ENCODE data around the gene ZNF417. TPM values are rescaled to one million over a fixed set of nuclear protein-coding genes. Genes with fewer than 3 reads are reported as not detected.

The ZNF417 gene
- total and polyA plus RNA-seq, 2 of the 13 experiments (the other 11 are each of a cell fraction or from before 2014, with no cell fraction given): 2.9 to 13.7 TPM

- TF ChIP-seq, protein P1, sequence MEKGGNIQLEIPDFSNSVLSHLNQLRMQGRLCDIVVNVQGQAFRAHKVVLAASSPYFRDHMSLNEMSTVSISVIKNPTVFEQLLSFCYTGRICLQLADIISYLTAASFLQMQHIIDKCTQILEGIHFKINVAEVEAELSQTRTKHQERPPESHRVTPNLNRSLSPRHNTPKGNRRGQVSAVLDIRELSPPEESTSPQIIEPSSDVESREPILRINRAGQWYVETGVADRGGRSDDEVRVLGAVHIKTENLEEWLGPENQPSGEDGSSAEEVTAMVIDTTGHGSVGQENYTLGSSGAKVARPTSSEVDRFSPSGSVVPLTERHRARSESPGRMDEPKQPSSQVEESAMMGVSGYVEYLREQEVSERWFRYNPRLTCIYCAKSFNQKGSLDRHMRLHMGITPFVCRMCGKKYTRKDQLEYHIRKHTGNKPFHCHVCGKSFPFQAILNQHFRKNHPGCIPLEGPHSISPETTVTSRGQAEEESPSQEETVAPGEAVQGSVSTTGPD (CRISPR knock-in tag; IDR thresholded peaks at IDR 0.05): no peak
- TF ChIP-seq ZEB1 (IDR thresholded peaks at IDR 0.05; ENCODE audit: insufficient replicate concordance, low read depth) (no peak), ZNF713 (CRISPR knock-in tag; IDR thresholded peaks at IDR 0.05) (no peak), SCMH1 (CRISPR knock-in tag; IDR thresholded peaks at IDR 0.05; ENCODE audit: borderline replicate concordance) (no peak), RFX1 (IDR thresholded peaks at IDR 0.05) (no peak), ZNF629 (CRISPR knock-in tag; conservative IDR thresholded peaks at IDR 0.05) (no peak), NFE2L1 (CRISPR knock-in tag; IDR thresholded peaks at IDR 0.05; ENCODE audit: borderline replicate concordance) (no peak), ZNF282 (IDR thresholded peaks at IDR 0.05; ENCODE audit: partially characterized antibody) (no peak), FOSL1 (CRISPR knock-in tag; IDR thresholded peaks at IDR 0.05; ENCODE audit: borderline replicate concordance) (no peak), JUNB (CRISPR knock-in tag; IDR thresholded peaks at IDR 0.05; ENCODE audit: borderline replicate concordance) (no peak), ZFP41 (CRISPR knock-in tag; IDR thresholded peaks at IDR 0.05; ENCODE audit: borderline replicate concordance) (no peak), ZNF614 (CRISPR knock-in tag; IDR thresholded peaks at IDR 0.05; ENCODE audit: borderline replicate concordance) (no peak), KMT2B (CRISPR knock-in tag; IDR thresholded peaks at IDR 0.05) (peak; percentile 76; the same call in 1 of the 2 replicates), ESRRA (CRISPR knock-in tag; IDR thresholded peaks at IDR 0.05; ENCODE audit: low read depth) (no peak; the same call in 1 of the 2 replicates), TFE3 (CRISPR knock-in tag; IDR thresholded peaks at IDR 0.05) (0 out of 2 replicates have a peak, but pooled peaks have one; percentile 35), SP1 (IDR thresholded peaks at IDR 0.05) (no peak), SP1 (CRISPR knock-in tag; IDR thresholded peaks at IDR 0.05) (peak; percentile 53; the same call in 1 of the 2 replicates)
- TF ChIP-seq, protein P2, sequence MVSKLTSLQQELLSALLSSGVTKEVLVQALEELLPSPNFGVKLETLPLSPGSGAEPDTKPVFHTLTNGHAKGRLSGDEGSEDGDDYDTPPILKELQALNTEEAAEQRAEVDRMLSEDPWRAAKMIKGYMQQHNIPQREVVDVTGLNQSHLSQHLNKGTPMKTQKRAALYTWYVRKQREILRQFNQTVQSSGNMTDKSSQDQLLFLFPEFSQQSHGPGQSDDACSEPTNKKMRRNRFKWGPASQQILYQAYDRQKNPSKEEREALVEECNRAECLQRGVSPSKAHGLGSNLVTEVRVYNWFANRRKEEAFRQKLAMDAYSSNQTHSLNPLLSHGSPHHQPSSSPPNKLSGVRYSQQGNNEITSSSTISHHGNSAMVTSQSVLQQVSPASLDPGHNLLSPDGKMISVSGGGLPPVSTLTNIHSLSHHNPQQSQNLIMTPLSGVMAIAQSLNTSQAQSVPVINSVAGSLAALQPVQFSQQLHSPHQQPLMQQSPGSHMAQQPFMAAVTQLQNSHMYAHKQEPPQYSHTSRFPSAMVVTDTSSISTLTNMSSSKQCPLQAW (CRISPR knock-in tag; IDR thresholded peaks at IDR 0.05): peak; percentile 49
- TF ChIP-seq, protein P3, sequence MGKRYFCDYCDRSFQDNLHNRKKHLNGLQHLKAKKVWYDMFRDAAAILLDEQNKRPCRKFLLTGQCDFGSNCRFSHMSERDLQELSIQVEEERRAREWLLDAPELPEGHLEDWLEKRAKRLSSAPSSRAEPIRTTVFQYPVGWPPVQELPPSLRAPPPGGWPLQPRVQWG (CRISPR knock-in tag; IDR thresholded peaks at IDR 0.05; ENCODE audit: borderline replicate concordance, low read depth): no peak
- TF ChIP-seq, protein P4, sequence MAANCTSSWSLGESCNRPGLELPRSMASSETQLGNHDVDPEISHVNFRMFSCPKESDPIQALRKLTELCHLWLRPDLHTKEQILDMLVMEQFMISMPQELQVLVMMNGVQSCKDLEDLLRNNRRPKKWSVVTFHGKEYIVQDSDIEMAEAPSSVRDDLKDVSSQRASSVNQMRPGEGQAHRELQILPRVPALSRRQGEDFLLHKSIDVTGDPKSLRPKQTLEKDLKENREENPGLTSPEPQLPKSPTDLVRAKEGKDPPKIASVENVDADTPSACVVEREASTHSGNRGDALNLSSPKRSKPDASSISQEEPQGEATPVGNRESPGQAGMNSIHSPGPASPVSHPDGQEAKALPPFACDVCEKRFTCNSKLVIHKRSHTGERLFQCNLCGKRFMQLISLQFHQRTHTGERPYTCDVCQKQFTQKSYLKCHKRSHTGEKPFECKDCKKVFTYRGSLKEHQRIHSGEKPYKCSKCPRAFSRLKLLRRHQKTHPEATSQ (CRISPR knock-in tag; IDR thresholded peaks at IDR 0.05; ENCODE audit: borderline replicate concordance): no peak; the same call in 1 of the 2 replicates
- TF ChIP-seq, protein P5, sequence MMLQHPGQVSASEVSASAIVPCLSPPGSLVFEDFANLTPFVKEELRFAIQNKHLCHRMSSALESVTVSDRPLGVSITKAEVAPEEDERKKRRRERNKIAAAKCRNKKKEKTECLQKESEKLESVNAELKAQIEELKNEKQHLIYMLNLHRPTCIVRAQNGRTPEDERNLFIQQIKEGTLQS (CRISPR knock-in tag; IDR thresholded peaks at IDR 0.05): no peak
Observed at GRCh38 chr19:57947419-57948134, 31.2 kb upstream of the ZNF417 start, which contains the start of gene ZNF256 (continued).

Data from HepG2 (cell line).